Activated CD4-positive, alpha-beta T cell treated with anti-CD3 and anti-CD28 coated beads for 48 hours (primary cell): ENCODE data around the gene DDX1.
"Not testable (repeated sequence)": the region's sequence is repeated elsewhere in the genome, so short reads cannot be mapped to it uniquely, and the experiment has no call there.

Source experiments
- DNase-seq: peaks from one replicate; pipeline ENCODE4 v3.0.0-alpha.2; 2020

The DDX1 gene

DNA sequence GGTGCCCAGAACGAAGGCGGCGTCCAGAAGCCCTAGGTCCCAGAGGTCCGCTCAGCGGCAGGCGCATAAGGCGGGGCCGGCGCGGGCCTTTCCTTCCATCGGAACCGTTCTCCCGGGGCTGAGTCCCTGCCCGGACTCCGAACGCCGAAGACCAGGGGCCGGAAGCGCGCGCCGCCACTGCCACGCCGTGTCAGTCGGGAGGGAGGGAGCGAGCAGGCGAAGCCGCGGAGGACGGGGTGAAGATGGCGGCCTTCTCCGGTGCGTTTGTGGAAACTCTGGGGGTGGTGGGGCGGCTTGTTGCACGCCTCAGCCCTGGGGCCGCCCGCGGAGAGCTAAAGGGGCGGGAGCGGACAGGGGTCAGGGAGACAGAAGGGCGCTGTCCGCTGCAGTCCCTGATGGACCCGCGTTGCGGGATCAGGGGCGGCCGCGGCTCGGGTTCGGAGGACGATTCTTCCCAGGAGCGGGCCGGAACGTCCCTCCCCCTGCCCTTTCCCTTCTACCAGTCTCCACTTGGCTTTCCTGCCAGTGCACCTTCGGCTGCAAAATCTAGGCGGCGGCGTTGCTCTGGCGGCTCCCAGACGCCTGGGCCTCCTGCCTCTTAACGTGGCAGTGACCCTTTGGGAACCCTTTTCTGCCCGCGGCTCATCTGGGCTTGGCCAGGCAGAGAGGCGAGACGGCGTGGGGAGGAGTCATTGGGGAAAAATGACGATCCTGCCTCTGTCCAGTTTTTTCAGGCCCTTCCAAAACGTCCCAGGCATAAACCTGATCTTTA, at the start of gene DDX1:
DDX1 (plus strand) TSS at position 177 of the 772 bp plus-strand sequence; CDS start at position 243, 66 bp downstream.
- peak; percentile 92 for DNase-seq

DNA sequence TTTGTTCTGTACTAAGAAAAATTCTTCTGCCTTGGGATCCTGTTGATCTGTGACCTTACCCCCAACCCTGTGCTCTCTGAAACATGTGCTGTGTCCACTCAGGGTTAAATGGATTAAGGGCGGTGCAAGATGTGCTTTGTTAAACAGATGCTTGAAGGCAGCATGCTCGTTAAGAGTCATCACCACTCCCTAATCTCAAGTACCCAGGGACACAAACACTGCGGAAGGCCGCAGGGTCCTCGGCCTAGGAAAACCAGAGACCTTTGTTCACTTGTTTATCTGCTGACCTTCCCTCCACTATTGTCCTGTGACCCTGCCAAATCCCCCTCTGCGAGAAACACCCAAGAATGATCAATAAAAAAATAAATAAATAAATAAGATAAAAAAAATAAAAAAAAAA, 49.4 kb upstream of the DDX1 start:
- not testable (repeated sequence) for DNase-seq

DNA sequence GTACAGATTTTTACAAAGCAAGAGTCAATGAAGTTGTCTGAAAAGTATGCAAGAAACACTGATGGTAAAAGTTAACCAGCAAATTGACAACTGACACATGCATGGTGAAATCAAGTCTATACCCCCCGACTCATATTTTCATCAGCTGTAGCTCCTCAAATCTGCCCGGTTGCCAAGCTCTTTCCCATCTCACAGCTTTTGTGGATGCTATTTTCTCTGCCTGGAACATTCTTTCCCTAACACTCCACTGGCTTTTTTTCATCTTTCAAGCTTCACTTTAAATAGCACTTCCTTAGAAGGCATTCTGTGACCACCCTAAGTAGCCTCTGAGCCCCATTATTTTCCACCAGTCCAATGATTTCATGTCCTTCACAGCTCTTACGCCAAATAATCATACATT, 48.6 kb upstream of the DDX1 start:
- no peak for DNase-seq

DNA sequence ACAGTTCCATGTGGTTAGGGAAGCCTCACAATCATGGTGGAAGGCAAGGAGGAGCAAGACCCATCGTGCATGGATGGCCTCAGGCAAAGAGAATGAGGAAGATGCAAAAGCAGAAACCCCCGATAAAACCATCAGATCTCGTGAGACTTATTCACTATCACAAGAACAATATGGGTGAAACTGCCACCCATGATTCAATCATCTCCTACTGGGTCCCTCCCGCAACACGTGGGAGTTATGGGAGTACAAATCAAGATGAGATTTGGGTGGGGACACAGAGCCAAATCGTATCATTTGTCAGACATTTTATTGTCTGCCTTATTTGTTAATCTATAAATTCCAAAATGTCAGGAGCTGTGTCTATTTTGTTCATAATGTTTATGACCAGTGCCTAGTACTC, 48.1 kb upstream of the DDX1 start:
- DNase-seq: no peak

DNA sequence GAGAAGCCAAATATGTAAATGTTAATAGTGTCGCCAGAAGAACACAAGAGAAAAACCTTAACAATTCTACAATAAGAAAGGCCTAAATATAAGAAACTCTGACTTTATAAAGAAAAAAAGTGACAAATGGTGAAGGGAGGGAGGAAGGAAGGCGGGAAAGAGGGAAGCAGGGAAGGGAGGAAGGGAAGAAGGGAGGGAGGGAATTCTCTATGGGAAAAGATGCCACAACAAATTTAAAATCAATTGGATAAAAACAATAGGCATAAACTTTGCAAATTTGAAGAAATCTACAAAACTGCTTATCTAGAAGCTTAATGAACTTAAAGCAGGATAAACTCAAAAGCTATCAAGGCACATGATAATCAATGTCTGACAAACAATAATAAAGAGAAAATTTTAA, 47.4 kb upstream of the DDX1 start:
- DNase-seq: no peak

DNA sequence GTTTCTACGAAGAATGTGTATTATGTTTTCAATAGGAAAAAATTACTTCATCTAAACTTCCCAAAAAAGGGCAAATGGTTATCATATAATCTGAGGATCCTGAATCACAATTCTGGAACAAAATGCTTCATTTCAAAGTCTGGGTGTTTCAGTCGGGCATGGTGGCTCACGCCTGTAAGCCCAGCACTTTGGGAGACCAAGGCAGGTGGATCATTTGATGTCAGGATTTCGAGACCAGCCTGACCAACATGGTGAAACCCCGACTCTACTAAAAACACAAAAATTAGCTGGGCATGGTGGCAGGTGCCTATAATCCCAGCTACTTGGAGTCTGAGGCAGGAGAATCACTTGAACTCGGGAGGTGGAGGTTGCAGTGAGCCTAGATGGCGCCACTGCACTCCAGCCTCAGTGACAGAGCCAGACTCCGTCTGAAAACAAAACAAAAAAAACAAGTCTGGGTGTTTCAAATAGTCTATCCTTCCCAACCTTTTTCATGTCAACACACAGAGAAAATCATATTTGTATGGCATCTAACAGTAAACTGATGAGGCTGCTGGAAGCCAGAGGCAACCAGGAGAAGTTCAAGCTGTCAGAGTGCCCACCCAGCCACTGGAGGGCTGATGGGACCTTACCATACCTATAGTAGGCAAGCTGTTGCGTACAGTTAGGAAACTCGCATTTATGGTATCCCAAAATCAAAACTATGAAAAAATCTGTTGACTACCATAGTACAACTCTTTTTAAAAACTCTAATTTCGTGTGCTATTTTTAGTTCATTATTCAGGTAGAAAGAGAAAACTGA, 45.2 kb upstream of the DDX1 start:
- peak; percentile 11 for DNase-seq

DNA sequence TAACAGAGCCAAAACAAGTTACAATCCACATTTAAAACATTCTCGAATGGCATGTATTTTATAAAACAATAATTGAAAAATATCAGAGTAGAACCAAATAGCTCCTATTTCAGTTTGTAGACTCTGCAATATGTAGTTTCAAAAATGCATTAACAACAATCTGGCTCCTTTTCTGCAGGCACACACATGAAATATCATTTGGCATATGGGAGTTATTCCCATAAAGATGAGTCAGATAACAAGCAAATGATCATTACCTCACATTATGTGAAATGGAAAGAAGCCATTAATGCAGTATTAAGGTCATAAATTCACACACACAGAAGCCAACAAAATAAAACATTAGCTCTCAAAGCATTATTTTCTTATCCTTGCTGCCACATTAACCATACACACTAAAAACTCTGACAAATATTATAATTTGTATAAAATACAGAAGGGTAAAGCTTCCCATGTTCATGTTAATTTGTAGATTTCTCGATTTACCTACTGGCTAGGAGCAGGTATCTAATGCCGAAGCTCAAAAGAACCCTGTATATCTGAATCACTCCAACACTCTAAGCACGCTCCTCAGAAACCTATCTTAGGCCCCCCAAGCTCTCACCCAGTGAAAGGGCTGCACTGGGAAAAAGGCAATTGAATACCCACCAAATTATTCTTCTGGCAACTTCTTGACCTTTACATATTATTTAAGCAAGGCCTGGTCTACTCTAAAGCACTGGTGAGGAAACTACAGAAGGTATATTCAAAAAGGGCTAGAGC, 44.4 kb upstream of the DDX1 start:
- DNase-seq: no peak

DNA sequence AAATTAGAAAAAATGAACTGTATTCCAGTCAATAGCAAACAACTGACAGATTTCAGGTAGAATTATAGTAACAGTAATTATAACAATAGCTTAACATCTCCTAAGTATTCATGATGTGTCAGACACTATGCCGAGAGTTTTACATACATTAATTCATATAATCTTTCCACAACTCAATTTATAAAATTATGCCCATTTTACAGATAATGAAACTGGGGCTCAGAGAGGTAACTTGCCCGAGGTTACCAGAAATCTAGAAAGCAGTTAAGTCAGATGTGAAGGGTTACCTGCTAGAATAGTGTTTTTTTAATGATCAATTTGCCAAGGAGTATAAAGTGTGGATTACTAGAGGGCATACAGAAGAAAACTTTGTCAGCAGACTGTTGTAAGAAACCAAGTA, 42.7 kb upstream of the DDX1 start:
- no peak for DNase-seq

DNA sequence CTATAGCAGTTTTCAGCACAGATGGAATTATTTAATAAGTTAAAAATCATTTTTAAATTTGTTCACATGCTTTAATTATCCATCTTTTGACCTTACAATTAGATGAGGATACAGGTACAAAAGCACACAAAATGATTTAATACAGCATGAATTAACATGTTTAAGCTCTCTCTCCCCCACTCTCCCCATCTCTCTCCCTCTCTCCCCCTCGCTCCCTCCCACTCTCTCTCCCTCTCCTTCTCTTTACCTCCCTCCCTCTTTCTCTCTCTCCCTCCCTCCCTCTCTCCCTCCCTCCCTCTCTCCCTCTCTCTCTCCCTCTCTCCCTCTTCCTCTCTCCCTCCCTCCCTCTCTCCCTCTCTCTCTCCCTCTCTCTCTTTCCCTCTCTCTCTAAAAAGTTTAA, 38.1 kb upstream of the DDX1 start:
- no peak for DNase-seq

DNA sequence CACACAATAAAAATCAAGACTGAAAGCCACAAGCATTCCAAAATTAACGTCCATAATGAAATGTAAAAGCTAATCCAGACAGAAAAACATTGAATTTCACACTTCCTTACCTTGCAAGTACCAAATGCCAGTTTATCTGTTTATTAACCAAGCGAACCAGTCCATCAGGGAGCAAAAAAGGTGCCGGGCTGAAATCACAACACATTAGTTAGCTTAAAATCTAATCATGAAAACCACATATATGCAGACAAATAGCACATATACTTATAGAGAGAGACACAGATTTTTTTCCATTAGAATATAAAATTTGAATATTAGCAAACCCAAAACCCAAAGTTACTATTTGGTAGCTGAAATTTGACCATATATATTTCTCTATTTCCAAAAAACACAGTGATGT, 37.7 kb upstream of the DDX1 start:
- no peak for DNase-seq

DNA sequence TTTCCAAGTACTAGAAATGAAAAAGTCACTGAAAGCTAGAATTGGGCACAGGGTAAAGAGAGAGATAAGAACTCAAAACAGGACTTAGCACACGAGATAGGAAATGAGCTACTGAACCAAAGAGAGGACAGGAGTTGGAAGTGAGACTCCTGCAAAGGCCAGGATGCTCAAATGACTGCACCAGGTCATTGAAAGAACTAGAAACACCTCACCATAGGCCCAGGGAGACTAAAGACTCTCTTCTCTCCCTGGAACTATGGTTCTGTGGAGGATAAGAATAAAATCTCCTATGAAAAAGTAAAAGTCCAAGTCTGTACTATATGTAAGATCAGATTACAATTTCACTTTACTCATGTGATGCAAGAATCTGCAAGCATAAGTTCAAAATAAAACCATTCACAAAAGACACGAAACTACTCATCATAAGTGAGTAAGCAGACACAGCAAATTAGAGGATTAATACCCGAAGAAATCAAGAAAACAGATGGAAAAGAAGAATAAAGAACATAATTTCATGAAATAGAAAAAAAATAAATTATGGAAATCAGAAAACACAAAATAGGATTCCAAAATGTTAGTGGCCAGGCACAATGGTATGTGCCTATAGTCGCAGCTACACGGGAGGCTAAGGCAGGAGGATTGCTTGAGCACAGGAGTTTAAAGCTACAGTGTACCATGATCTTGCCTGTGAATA, 37.0 kb upstream of the DDX1 start:
- DNase-seq: no peak

DNA sequence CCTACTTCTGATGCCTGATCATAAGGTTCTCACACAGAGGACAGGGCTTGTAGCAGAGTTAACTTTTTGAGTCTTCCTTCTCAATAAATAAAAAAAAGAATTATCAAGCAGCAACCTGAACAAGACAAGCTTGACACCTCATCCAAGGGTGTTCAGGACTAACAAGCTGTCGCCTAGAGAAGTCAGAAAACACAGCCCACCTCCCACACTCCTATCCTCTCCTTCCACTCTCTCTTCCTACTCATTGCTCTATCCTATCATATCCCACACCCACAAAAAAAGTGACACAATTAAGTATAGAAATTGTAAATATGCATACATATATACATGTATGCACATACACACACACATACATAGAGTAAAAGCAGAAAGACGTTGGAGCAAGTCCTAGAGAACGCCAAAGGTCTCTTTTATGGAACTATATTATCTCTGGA, 35.9 kb upstream of the DDX1 start:
- no peak for DNase-seq

DNA sequence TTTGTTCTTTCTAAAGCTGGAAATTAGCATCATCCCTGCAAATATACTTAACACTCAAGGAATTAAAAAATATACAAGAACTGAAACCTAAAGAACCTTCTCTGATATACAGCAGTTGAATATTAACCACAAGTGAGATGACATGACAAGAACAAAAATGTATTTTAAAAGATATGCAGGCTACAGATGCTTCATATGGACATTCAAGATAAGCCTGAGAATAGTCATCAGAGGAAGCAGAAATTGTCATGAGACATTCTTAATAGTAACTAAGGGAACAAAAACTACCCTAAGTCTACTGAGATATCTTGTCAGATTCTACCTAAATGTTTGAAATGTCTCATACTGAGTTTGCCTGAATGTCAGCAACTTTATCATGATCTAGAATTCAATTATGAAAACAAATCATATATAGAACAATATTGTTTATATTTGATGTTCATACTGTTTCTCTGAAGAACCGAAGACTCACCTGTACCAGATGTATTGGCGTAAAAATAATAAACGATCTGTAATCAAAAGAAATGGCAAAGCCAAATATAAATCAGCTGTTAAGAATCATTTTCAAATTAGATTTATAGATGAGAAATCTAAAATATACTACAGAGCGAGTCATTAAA, 35.2 kb upstream of the DDX1 start:
- DNase-seq: no peak

DNA sequence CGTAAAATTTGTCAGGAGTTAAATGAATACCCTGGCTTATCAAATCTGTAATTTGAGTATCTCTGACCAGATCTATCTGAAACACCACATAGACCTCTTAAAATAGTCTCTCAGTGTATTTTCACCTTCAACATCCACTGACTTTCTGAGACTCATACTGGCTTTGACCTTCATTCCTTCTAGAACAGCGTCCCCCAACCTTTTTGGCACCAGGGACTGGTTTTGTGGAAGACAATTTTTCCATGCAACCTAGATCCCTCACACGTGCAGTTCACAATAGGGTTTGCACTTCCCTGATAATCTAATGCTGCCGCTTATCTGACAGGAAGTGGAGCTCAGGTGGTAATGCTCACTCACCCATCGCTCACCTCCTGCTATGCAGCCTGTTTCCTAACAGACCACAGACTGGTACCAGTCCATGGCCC, 33.8 kb upstream of the DDX1 start:
- no peak for DNase-seq

DNA sequence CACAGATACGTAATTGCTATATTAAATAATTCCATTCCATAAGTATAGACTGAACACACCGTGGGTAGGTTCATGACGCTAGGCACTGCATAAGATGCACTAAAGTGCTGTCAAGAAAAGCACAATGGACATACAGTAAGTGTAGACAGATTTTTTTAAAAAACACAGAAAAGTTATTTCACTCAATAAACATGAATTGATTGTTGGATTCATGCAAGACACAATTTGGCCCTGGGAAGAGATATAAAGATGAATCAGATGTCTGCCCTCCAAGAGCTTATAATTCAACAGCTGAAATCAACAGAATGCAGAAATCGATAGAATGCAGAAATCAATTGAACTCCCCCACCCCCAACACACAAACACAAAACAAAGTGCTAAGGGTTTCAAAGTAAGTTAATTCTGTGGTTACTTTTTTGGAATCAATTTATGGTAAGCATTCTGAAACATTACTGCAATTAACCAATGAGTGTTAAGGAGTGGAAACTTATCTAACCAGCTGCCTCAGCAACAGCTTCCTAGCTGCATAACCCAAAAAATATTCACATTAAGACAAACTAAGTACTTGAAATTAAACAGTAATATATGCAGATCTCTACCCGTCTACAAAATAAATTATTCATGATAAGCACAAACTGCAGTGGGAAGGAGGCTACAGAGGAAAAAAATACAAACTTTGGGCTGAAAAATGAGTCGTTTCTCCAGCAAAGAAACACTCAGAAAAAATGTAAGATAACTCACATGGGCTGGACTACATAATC, 32.1 kb upstream of the DDX1 start:
- DNase-seq: no peak

DNA sequence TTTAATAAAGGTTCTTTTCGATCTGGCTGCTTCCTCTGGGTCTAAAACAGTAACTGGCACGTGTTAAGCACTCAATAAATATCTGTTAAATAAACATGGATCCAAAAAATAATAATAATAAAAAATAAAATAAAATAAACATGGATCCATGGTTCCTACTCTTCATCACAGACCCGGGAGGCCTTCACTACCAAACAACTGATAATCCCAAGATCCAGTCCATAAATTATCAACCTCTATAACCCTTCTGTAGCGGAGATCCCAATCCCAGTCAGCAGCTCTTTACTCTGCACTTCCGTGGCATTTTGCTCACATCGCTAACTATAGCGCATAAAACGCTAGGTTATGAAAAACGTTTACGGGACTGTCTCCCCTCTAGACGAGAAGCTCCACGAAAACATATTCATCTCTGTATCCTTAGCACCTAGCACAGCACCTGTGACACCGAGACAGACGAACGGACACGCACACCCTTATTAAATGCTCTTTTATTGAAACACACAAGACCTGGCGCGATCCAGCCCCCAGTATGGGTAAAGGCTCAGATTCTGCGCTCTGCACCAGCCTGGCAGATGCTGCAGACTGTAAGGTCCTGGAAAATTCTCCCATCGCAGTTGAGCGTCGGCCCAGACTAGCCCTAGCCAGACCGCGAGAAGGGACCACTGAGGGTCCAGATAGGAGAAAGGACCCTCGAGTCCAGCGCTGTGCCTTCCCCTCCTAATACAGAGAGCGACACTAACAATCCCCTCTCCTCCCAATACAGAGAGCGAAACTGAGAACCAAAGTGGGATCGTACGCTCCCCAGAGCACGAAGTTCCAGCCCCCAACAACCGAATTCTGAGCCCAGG, 31.3 kb upstream of the DDX1 start:
- peak; percentile 30 for DNase-seq

DNA sequence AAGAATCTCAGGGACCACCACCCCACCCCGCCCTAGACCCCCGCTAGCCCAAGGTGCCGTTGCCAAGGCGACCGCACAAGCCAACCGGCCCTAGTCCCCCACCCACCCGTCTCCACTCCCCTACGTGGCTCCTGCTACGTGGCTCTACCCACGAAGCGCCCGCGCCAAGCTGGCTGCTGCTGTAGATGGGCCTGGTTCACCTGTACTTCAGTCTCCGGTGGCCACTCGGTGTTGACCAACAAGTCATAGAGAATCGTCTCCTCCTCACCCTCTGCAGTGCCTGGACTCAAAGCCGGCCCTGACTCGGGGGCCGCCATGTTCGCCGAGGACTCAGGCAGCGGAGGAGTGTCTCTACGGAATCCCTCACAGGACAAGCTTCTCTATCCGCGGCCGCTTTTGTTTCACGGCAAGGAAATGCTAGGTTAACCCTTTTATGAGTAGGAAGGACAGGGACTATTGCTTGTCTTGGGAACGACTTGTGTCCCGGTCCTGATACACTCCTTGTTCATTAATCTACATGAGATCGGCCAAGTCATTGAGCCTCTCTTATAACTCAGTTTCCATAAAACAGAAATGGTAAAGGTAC, 30.6 kb upstream of the DDX1 start, which contains the start of gene NBAS:
NBAS (minus strand) TSS at position 347 of the 586 bp plus-strand sequence; CDS start at position 317, 30 bp downstream.
- peak; percentile 85 for DNase-seq

DNA sequence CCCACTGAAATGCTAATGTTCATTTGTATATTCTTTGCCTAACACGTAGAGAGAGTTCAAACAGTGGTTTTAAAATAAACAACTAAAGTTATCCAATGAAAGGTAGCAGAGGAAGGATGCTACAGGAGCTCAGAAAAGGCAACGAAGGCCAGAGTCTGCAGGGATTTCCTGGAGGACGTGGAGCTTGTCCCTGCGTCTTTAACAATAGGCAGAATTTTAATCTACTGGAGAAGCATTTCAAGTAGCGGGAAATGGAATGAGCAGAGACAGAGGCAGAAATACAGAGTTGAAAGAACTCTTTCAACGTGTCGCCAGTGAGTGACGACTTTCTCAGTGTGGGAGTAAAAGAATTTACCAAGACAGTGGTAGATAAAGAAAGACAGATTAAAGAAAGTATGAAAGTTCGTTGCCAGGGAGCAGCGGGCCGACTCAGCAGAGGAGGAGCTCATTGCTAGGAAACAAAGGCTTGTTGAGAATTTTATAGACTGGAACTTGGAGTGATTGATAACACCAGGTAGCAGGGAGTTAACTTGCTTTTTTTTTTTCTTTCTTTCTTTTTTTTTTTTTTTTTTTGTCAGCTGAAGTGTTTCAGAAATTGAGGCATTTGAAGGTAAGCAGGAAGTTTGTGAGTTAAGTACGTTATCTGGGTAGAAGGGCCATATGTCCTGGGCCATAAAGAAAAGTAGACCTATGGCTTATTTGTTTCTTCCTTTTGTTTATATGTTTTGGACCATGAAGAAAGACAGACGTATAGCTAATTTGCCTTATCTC, 29.9 kb upstream of the DDX1 start:
- DNase-seq: peak; percentile 48

DNA sequence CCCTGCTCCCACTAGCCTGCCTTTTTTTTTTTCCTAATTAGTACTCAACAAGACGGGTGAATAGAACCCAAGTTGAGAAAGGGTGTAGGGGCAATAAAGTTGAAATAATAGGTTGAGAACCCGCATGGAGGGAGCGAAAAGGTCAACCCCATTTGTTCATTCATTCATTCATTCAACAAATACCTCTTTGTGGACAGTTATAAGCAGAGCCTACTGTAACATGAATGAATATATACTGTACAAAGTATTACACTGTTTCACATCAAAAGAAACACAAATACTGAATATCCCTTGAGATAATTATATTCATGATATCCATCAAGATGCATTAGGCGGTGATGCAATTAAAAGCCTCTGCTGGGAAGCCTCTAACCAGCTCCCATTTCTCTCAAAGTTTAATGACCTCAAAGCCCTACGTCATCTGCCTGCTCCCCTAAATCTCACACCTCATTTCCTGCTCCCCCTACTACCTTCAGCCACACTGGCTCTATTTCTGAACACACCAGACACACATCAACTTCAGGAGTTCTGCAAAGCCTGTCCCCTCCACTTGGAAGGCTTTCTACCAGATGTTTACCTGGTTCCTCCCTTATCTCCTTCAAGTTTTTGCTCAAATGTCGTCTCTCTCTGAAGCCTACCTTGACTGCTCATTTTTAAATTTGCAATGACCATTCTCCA, 29.2 kb upstream of the DDX1 start:
- DNase-seq: no peak
